Measurements from ENCODE around the gene PTPN1.

PTPN1 gene

GRCh38 chr20:50583442-50584150 is 73.4 kb downstream of the PTPN1 start:
- Histone ChIP-seq H3K23ac (ENCODE audit: low read depth, low read length, poor library complexity) (no peak overlapping the region), H2BK12ac (ENCODE audit: low read length) (no peak overlapping the region), H3K9me3 (replicated peaks in 1 of 2; ENCODE audit: control insufficient read depth in 2 of 2, insufficient read depth in 1 of 2, low read depth in 1 of 2, low read length in 2 of 2) (no peaks in the 10 kb centered on the region), H2AFZ (ENCODE audit: low read length) (no peak overlapping the region), H3K4me2 (ENCODE audit: insufficient read depth, low read length, poor library complexity, severe bottlenecking) (no peak overlapping the region), H3K9ac (ENCODE audit: low read depth, low read length, poor library complexity) (no peak overlapping the region), H4K8ac (ENCODE audit: low read depth, low read length) (no peak overlapping the region), H4K91ac (ENCODE audit: low read depth, low read length, poor library complexity) (no peak overlapping the region), H2BK120ac (ENCODE audit: low read depth, low read length) (no peak overlapping the region), H2BK5ac (ENCODE audit: low read length) (no peak overlapping the region), H3K36me3 (replicated peaks in 1 of 2; ENCODE audit: control insufficient read depth in 2 of 2, insufficient read depth in 2 of 2, low read length in 2 of 2) (peaks cover 36 to 94% of the 10 kb centered on the region in 2 donors), H3K4me1 (ENCODE audit: control insufficient read depth in 2 of 2, insufficient read depth in 1 of 2, low read depth in 1 of 2, low read length in 2 of 2) (peaks cover 0 to 3% of the 10 kb centered on the region in 2 donors), H3K79me1 (ENCODE audit: low read depth, low read length) (no peaks in the 10 kb centered on the region), H3K4me3 (ENCODE audit: low read length in 2 of 2) (no peak overlapping the region), H3K14ac (ENCODE audit: low read length) (no peak overlapping the region), H3K4ac (ENCODE audit: low read length) (no peak overlapping the region), H3K18ac (ENCODE audit: low read length) (no peak overlapping the region), H3K27ac (replicated peaks; ENCODE audit: low read length) (no peak overlapping the region), H2BK15ac (ENCODE audit: low read length) (no peak overlapping the region), H2AK5ac (ENCODE audit: low read depth, low read length) (no peak overlapping the region), H3K27me3 (ENCODE audit: control insufficient read depth in 3 of 3, insufficient read depth in 3 of 3, low read depth in 1 of 3, low read length in 3 of 3) (no peaks in the 10 kb centered on the region)
- WGBS, 2 donors (ENCODE audit: extremely low coverage in 2 of 2, insufficient read length in 2 of 2, insufficient replicate concordance in 1 of 2): no CpG with 5 or more reads among the region's 15 CpGs
- no peak for DNase-seq (ENCODE audit: low spot score)

GRCh38 chr20:50584687-50585086 is 74.5 kb downstream of the PTPN1 start:
- H3K79me1 ChIP-seq (ENCODE audit: low read depth, low read length): no peaks in the 10 kb centered on the region
- no peak overlapping the region for H4K8ac ChIP-seq (ENCODE audit: low read depth, low read length)
- H3K4me2 ChIP-seq (ENCODE audit: insufficient read depth, low read length, poor library complexity, severe bottlenecking): no peak overlapping the region
- no peak overlapping the region for H3K18ac ChIP-seq (ENCODE audit: low read length)
- no peaks in the 10 kb centered on the region for H3K9me3 ChIP-seq (replicated peaks in 1 of 2; ENCODE audit: control insufficient read depth in 2 of 2, insufficient read depth in 1 of 2, low read depth in 1 of 2, low read length in 2 of 2)
- no peak overlapping the region for H2BK5ac ChIP-seq (ENCODE audit: low read length)
- no CpG with 5 or more reads among the region's 2 CpGs for WGBS, 2 donors (ENCODE audit: extremely low coverage in 2 of 2, insufficient read length in 2 of 2, insufficient replicate concordance in 1 of 2)
- peaks cover 29 to 86% of the 10 kb centered on the region in 2 donors for H3K36me3 ChIP-seq (replicated peaks in 1 of 2; ENCODE audit: control insufficient read depth in 2 of 2, insufficient read depth in 2 of 2, low read length in 2 of 2)
- no peak overlapping the region for H3K9ac ChIP-seq (ENCODE audit: low read depth, low read length, poor library complexity)
- DNase-seq (ENCODE audit: low spot score): no peak
- H2AK5ac ChIP-seq (ENCODE audit: low read depth, low read length): no peak overlapping the region
- H3K4me3 ChIP-seq (ENCODE audit: low read length in 2 of 2): no peak overlapping the region
- H3K27me3 ChIP-seq (ENCODE audit: control insufficient read depth in 3 of 3, insufficient read depth in 3 of 3, low read depth in 1 of 3, low read length in 3 of 3): no peaks in the 10 kb centered on the region
- no peak overlapping the region for H4K91ac ChIP-seq (ENCODE audit: low read depth, low read length, poor library complexity)
- no peak overlapping the region for H3K27ac ChIP-seq (replicated peaks; ENCODE audit: low read length)
- H3K14ac ChIP-seq (ENCODE audit: low read length): no peak overlapping the region
- no peak overlapping the region for H2BK120ac ChIP-seq (ENCODE audit: low read depth, low read length)
- no peak overlapping the region for H2BK15ac ChIP-seq (ENCODE audit: low read length)
- H3K4me1 ChIP-seq (ENCODE audit: control insufficient read depth in 2 of 2, insufficient read depth in 1 of 2, low read depth in 1 of 2, low read length in 2 of 2): peaks cover 0 to 3% of the 10 kb centered on the region in 2 donors
- H3K4ac ChIP-seq (ENCODE audit: low read length): no peak overlapping the region
- H2BK12ac ChIP-seq (ENCODE audit: low read length): no peak overlapping the region
- H3K23ac ChIP-seq (ENCODE audit: low read depth, low read length, poor library complexity): no peak overlapping the region
- no peak overlapping the region for H2AFZ ChIP-seq (ENCODE audit: low read length)

- H3K18ac ChIP-seq (ENCODE audit: low read length): no peak overlapping the region
- H3K4me2 ChIP-seq (ENCODE audit: insufficient read depth, low read length, poor library complexity, severe bottlenecking): no peak overlapping the region
- no peak for DNase-seq (ENCODE audit: low spot score)
- no peak overlapping the region for H2BK5ac ChIP-seq (ENCODE audit: low read length)
- no peak overlapping the region for H3K14ac ChIP-seq (ENCODE audit: low read length)
- H3K4me3 ChIP-seq (ENCODE audit: low read length in 2 of 2): no peak overlapping the region
- H2AFZ ChIP-seq (ENCODE audit: low read length): no peak overlapping the region
- no peak overlapping the region for H4K91ac ChIP-seq (ENCODE audit: low read depth, low read length, poor library complexity)
- no peak overlapping the region for H2BK15ac ChIP-seq (ENCODE audit: low read length)
- H3K4me1 ChIP-seq (ENCODE audit: control insufficient read depth in 2 of 2, insufficient read depth in 1 of 2, low read depth in 1 of 2, low read length in 2 of 2): peaks cover 0 to 3% of the 10 kb centered on the region in 2 donors
- H2BK12ac ChIP-seq (ENCODE audit: low read length): no peak overlapping the region
- H3K4ac ChIP-seq (ENCODE audit: low read length): no peak overlapping the region
- H3K9me3 ChIP-seq (replicated peaks in 1 of 2; ENCODE audit: control insufficient read depth in 2 of 2, insufficient read depth in 1 of 2, low read depth in 1 of 2, low read length in 2 of 2): no peaks in the 10 kb centered on the region
- no peaks in the 10 kb centered on the region for H3K27me3 ChIP-seq (ENCODE audit: control insufficient read depth in 3 of 3, insufficient read depth in 3 of 3, low read depth in 1 of 3, low read length in 3 of 3)
- H3K9ac ChIP-seq (ENCODE audit: low read depth, low read length, poor library complexity): no peak overlapping the region
- no peak overlapping the region for H3K27ac ChIP-seq (replicated peaks; ENCODE audit: low read length)
- H3K36me3 ChIP-seq (replicated peaks in 1 of 2; ENCODE audit: control insufficient read depth in 2 of 2, insufficient read depth in 2 of 2, low read length in 2 of 2): peaks cover 26 to 85% of the 10 kb centered on the region in 2 donors
- H2BK120ac ChIP-seq (ENCODE audit: low read depth, low read length): no peak overlapping the region
- H2AK5ac ChIP-seq (ENCODE audit: low read depth, low read length): no peak overlapping the region
- no peak overlapping the region for H4K8ac ChIP-seq (ENCODE audit: low read depth, low read length)
- no peak overlapping the region for H3K23ac ChIP-seq (ENCODE audit: low read depth, low read length, poor library complexity)
- no peaks in the 10 kb centered on the region for H3K79me1 ChIP-seq (ENCODE audit: low read depth, low read length)
- whole genome bisulfite sequencing, 2 donors (ENCODE audit: extremely low coverage in 2 of 2, insufficient read length in 2 of 2, insufficient replicate concordance in 1 of 2): no CpG with 5 or more reads among the region's 5 CpGs
Observed at GRCh38 chr20:50585214-50585613, 75.0 kb downstream of the PTPN1 start.

GRCh38 chr20:50585678-50586077 is 75.5 kb downstream of the PTPN1 start:
- no peaks in the 10 kb centered on the region for H3K9me3 ChIP-seq (replicated peaks in 1 of 2; ENCODE audit: control insufficient read depth in 2 of 2, insufficient read depth in 1 of 2, low read depth in 1 of 2, low read length in 2 of 2)
- peaks cover 0 to 3% of the 10 kb centered on the region in 2 donors for H3K4me1 ChIP-seq (ENCODE audit: control insufficient read depth in 2 of 2, insufficient read depth in 1 of 2, low read depth in 1 of 2, low read length in 2 of 2)
- no peak overlapping the region for H2BK15ac ChIP-seq (ENCODE audit: low read length)
- no peak overlapping the region for H4K8ac ChIP-seq (ENCODE audit: low read depth, low read length)
- no peak overlapping the region for H3K9ac ChIP-seq (ENCODE audit: low read depth, low read length, poor library complexity)
- H3K14ac ChIP-seq (ENCODE audit: low read length): no peak overlapping the region
- no peak overlapping the region for H2BK120ac ChIP-seq (ENCODE audit: low read depth, low read length)
- H2BK12ac ChIP-seq (ENCODE audit: low read length): no peak overlapping the region
- no peak overlapping the region for H3K4ac ChIP-seq (ENCODE audit: low read length)
- H3K18ac ChIP-seq (ENCODE audit: low read length): no peak overlapping the region
- no peak overlapping the region for H4K91ac ChIP-seq (ENCODE audit: low read depth, low read length, poor library complexity)
- no CpG with 5 or more reads among the region's 9 CpGs for WGBS, 2 donors (ENCODE audit: extremely low coverage in 2 of 2, insufficient read length in 2 of 2, insufficient replicate concordance in 1 of 2)
- H3K79me1 ChIP-seq (ENCODE audit: low read depth, low read length): no peaks in the 10 kb centered on the region
- H2AK5ac ChIP-seq (ENCODE audit: low read depth, low read length): no peak overlapping the region
- peaks cover 23 to 81% of the 10 kb centered on the region in 2 donors for H3K36me3 ChIP-seq (replicated peaks in 1 of 2; ENCODE audit: control insufficient read depth in 2 of 2, insufficient read depth in 2 of 2, low read length in 2 of 2)
- DNase-seq (ENCODE audit: low spot score): no peak
- no peak overlapping the region for H2BK5ac ChIP-seq (ENCODE audit: low read length)
- no peak overlapping the region for H3K4me3 ChIP-seq (ENCODE audit: low read length in 2 of 2)
- H2AFZ ChIP-seq (ENCODE audit: low read length): no peak overlapping the region
- no peaks in the 10 kb centered on the region for H3K27me3 ChIP-seq (ENCODE audit: control insufficient read depth in 3 of 3, insufficient read depth in 3 of 3, low read depth in 1 of 3, low read length in 3 of 3)
- no peak overlapping the region for H3K27ac ChIP-seq (replicated peaks; ENCODE audit: low read length)
- H3K23ac ChIP-seq (ENCODE audit: low read depth, low read length, poor library complexity): no peak overlapping the region
- no peak overlapping the region for H3K4me2 ChIP-seq (ENCODE audit: insufficient read depth, low read length, poor library complexity, severe bottlenecking)
